Activated T-cell treated with anti-CD3 and anti-CD28 coated beads, Interleukin-2, amount 50 U/mL, for 4 hours (primary cell): ENCODE measurements around the gene DRAM1. TPM values are rescaled to one million over a fixed set of nuclear protein-coding genes. Genes with fewer than 3 reads are reported as not detected.

Experiments used
- ATAC-seq, 2 donors: fragments of 200-7000 bp; cut with Tn5 transposase; one replicate each; pipeline ENCODE4 v1.10.0; 2021
- DNase-seq: peaks from one replicate; pipeline ENCODE4 v3.0.0-alpha.2; 2020
- H3K27me3 Mint-ChIP-seq: one replicate; pipeline ENCODE4 v1.8.0; 2021; ENCODE audit warnings: low read depth, mixed read lengths
- H3K36me3 Mint-ChIP-seq: one replicate; pipeline ENCODE4 v1.8.0; 2022; ENCODE audit warnings: mixed read lengths; ENCODE audit not compliant: insufficient read depth
- H3K4me1 Mint-ChIP-seq: one replicate; pipeline ENCODE4 v1.8.0; 2021; ENCODE audit warnings: low read depth, mixed read lengths
- H3K4me3 Mint-ChIP-seq: one replicate; pipeline ENCODE4 v1.8.0; 2021; ENCODE audit warnings: mild to moderate bottlenecking, moderate library complexity, mixed read lengths
- H3K9me3 Mint-ChIP-seq: one replicate; pipeline ENCODE4 v1.8.0; 2021; ENCODE audit warnings: mixed read lengths
- total RNA-seq, 3 donors: library from RNA; stranded (reverse); gene quantifications; one replicate each; pipeline ENCODE4 v1.2.1, GENCODE V29; 2021

Gene DRAM1
- total RNA-seq, 3 donors from 2014 or later = 1.7 to 3.4 (median 3.1) TPM

GRCh38 chr12:101951002-101951670 lies 73.8 kb downstream of the DRAM1 start:
- Mint-ChIP-seq H3K4me3 (no peak overlapping the region), H3K9me3 (peaks cover 3% of the 10 kb centered on the region), H3K27me3 (no peaks in the 10 kb centered on the region), H3K4me1 (no peaks in the 10 kb centered on the region), H3K36me3 (no peaks in the 10 kb centered on the region)
- DNase-seq (no peak), ATAC-seq (peak in 1 of 2 donors; percentile 10)

- peaks cover 3% of the 10 kb centered on the region for H3K9me3 Mint-ChIP-seq
- no peak overlapping the region for H3K4me3 Mint-ChIP-seq
- no peaks in the 10 kb centered on the region for H3K4me1 Mint-ChIP-seq
- no peaks in the 10 kb centered on the region for H3K27me3 Mint-ChIP-seq
- no peak for ATAC-seq
- DNase-seq = no peak
- no peaks in the 10 kb centered on the region for H3K36me3 Mint-ChIP-seq
Observed at GRCh38 chr12:101954113-101954512, 76.7 kb downstream of the DRAM1 start.

GRCh38 chr12:101954676-101955075 lies 77.3 kb downstream of the DRAM1 start:
- Mint-ChIP-seq H3K36me3 (no peaks in the 10 kb centered on the region), H3K4me3 (no peak overlapping the region)
- ATAC-seq = no peak

DNA sequence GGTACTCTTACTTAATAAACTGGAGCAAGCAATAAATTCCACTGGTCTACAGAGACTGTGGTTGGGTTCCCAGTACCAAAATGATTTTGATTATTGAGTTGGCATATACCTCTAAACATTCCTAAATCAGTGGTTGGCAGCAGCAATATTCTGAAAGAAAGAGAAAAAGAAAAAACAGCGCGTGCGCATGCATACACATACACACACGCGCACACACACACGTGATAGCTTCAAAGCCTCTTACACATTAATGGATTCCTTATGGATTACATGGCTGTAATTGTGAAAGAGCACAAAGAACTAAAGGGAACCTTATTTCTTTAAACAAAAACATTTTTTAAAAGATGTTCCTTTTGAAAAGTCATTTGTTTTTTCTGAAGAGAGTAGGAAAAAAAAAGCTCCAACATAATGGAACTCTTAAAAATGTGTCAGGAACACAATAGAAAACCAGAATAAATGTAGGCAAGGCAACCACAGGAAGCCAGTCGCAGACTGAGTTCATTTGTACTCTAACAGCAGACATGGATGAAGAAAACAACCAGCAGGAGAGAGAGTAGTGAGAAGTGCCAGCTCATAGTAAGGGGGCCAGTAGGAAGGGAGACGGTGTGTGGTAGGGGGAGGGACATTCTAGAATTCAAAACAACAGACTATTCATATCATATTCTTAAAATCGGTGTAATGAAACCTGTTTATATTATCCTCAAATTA lies 80.0 kb downstream of the DRAM1 start:
- Mint-ChIP-seq H3K9me3 (peaks cover 11% of the 10 kb centered on the region), H3K27me3 (no peaks in the 10 kb centered on the region), H3K4me1 (no peaks in the 10 kb centered on the region), H3K4me3 (no peak overlapping the region), H3K36me3 (no peaks in the 10 kb centered on the region)
- no peak for DNase-seq
- no peak for ATAC-seq

More at GRCh38 chr12:101954676-101955075, 77.3 kb downstream of the DRAM1 start:
- H3K9me3 Mint-ChIP-seq = peaks cover 6% of the 10 kb centered on the region
- H3K4me1 Mint-ChIP-seq = no peaks in the 10 kb centered on the region
- no peaks in the 10 kb centered on the region for H3K27me3 Mint-ChIP-seq
- no peak for DNase-seq

GRCh38 chr12:101959607-101960006 lies 82.2 kb downstream of the DRAM1 start:
- peaks cover 8% of the 10 kb centered on the region for H3K9me3 Mint-ChIP-seq
- no peaks in the 10 kb centered on the region for H3K27me3 Mint-ChIP-seq
- H3K36me3 Mint-ChIP-seq = no peaks in the 10 kb centered on the region
- DNase-seq = no peak
- no peaks in the 10 kb centered on the region for H3K4me1 Mint-ChIP-seq
- H3K4me3 Mint-ChIP-seq = no peak overlapping the region
- no peak for ATAC-seq

GRCh38 chr12:101962486-101962885 lies 85.1 kb downstream of the DRAM1 start:
- Mint-ChIP-seq H3K36me3 (no peaks in the 10 kb centered on the region), H3K9me3 (peaks cover 8% of the 10 kb centered on the region), H3K4me3 (no peak overlapping the region), H3K4me1 (peaks cover 1% of the 10 kb centered on the region), H3K27me3 (no peaks in the 10 kb centered on the region)
- no peak for ATAC-seq
- DNase-seq = no peak

DNA sequence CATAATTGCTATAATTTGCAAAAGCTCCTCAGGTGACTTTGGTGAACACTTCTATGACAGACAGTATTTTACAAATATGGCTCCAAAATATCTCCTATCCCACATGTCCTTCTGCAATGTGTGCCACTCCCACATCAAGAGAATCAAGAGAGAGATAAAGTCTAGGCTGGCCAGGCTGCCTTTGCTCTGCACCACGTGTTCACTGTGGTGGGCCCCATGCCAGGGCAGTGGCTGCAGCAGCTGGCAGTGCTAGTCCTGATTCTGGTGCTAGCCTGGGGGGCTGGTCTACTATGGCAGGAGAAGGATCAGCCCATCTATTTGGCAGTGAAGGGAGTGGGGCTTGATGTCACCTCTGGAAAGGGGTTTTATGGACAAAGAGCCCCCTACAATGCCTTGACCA lies 86.3 kb downstream of the DRAM1 start:
- no peak for ATAC-seq
- peaks cover 8% of the 10 kb centered on the region for H3K9me3 Mint-ChIP-seq

DNA sequence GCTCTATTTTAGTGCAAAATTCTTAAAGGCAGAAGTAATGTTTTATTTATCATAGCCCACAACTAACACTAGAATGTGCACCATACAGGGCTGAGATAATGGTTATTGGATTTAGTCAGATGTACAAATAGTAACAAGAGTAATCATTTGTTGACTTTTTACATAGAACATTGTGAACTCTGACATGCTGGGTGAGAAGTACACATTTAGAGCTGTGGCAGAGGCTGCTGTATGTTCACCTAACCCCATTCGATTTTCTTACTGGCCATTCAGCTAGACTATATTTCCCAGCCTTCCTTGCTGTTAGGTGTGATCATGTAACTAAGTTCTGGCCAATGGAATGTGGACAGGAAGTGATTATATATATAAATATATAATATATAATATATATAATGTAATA lies 89.1 kb downstream of the DRAM1 start:
- ATAC-seq (no peak), DNase-seq (no peak)
- Mint-ChIP-seq H3K27me3 (peaks cover 2% of the 10 kb centered on the region), H3K4me1 (peaks cover 17% of the 10 kb centered on the region), H3K4me3 (no peak overlapping the region), H3K36me3 (no peaks in the 10 kb centered on the region), H3K9me3 (peaks cover 5% of the 10 kb centered on the region)

More for the DNA sequence above, 86.3 kb downstream of the DRAM1 start:
- peaks cover 13% of the 10 kb centered on the region for H3K4me1 Mint-ChIP-seq
- DNase-seq = no peak
- no peak overlapping the region for H3K4me3 Mint-ChIP-seq
- H3K27me3 Mint-ChIP-seq = no peaks in the 10 kb centered on the region
- H3K36me3 Mint-ChIP-seq = no peaks in the 10 kb centered on the region

DNA sequence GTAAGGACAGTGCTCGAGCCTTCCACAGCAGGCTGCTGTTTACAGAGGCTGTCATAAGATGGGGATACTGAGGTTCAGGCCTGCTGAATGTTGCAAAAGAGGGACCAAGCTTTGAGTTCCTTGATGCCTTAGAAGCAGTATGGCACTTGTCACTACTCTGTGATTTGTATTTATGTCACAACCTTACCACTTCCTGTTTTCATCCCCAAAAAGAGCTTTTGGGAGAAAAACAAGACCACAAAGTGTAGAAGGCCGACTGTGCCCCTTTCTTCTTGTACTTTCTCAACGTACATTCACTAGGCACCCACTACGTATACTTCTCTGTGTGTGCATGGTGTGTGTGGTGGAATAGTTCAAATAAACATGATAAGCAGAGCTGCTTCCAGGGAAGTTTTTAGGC lies 90.1 kb downstream of the DRAM1 start:
- ATAC-seq = no peak
- Mint-ChIP-seq H3K27me3 (peaks cover 4% of the 10 kb centered on the region), H3K4me3 (no peak overlapping the region), H3K36me3 (no peaks in the 10 kb centered on the region), H3K9me3 (peaks cover 7% of the 10 kb centered on the region), H3K4me1 (peaks cover 17% of the 10 kb centered on the region)
- no peak for DNase-seq

GRCh38 chr12:101968770-101969169 lies 91.4 kb downstream of the DRAM1 start:
- H3K9me3 Mint-ChIP-seq = peaks cover 7% of the 10 kb centered on the region
- no peak overlapping the region for H3K4me3 Mint-ChIP-seq
- no peak for DNase-seq

More at GRCh38 chr12:101968770-101969169, 91.4 kb downstream of the DRAM1 start:
- Mint-ChIP-seq H3K4me1 (peaks cover 17% of the 10 kb centered on the region), H3K36me3 (no peaks in the 10 kb centered on the region), H3K27me3 (peaks cover 4% of the 10 kb centered on the region)
- ATAC-seq = peak in 1 of 2 donors; percentile 71

Other genes starting within 250 kb of the DRAM1 start
- gene CHPT1, start 179.9 kb upstream of the DRAM1 start, total RNA-seq = 10 to 100 TPM; 16.3 to 18.2 (median 16.5) TPM
- under 1 TPM in 2 of 3 donors, not detected in 1; 0.13 to 0.43 TPM for gene SYCP3, start 138.1 kb upstream of the DRAM1 start, total RNA-seq
- gene GNPTAB, start 46.6 kb upstream of the DRAM1 start, total RNA-seq = 10 to 100 TPM; 25.3 to 31.9 (median 29.6) TPM
- gene WASHC3, start 184.4 kb downstream of the DRAM1 start, total RNA-seq = 10 to 100 TPM; 18.8 to 24.9 (median 22.6) TPM
- gene NUP37, start 242.5 kb downstream of the DRAM1 start, total RNA-seq = 10 to 100 TPM; 46.5 to 64.5 (median 55.6) TPM
- gene PARPBP, start 242.6 kb downstream of the DRAM1 start, total RNA-seq = 1 to 10 TPM; 6.0 to 8.9 (median 7.8) TPM